GM12878 (cell line): ENCODE results near the gene RPL37. TPM values are rescaled to one million over a fixed set of nuclear protein-coding genes. Genes with fewer than 3 reads are reported as not detected.

ENCODE experiments used
- ATAC-seq: fragments of 200-7000 bp; cut with Tn5 transposase; 3 replicates; pipeline ENCODE4 v1.9.1; 2020; ENCODE audit warnings: mild to moderate bottlenecking, moderate library complexity
- BruUV-seq: library from RNA; stranded (reverse); fragments of 400-500 nt; replicated peaks from 2 replicates; lab custom pipeline; 2021; lab: Mats Ljungman, UMichigan
- CTCF ChIA-PET: fragments of 300-600 bp; sonication (Branson Sonifier 250); formaldehyde crosslinking; extraction: SDS; loops from one replicate; lab custom pipeline; 2021; ENCODE audit warnings: inconsistent platforms; lab: Yijun Ruan, JAX
- POLR2A ChIA-PET: fragments of 350-600 bp; formaldehyde crosslinking; extraction: SDS; loops from one replicate; lab custom pipeline; 2021; ENCODE audit warnings: inconsistent platforms; lab: Charles Lee
- RAD21 ChIA-PET: fragments of 300-600 bp; sonication (Branson Sonifier 250); formaldehyde crosslinking; loops from one replicate; lab custom pipeline; 2023; ENCODE audit warnings: antibody characterized with exemption; ENCODE audit not compliant: unreplicated experiment; lab: Charles Lee
- SMC1A ChIA-PET: fragments of 300-600 bp; sonication (Branson Sonifier 250); formaldehyde crosslinking; loops from one replicate; lab custom pipeline; 2023; ENCODE audit not compliant: unreplicated experiment, uncharacterized antibody; lab: Charles Lee
- DNase-seq: peaks from one replicate; pipeline ENCODE4 v3.0.0-alpha.2; 2011; ENCODE audit warnings: low read depth, low spot score
- FAIRE-seq: peaks from 3 replicates; lab custom pipeline; 2011; peaks lifted over from hg19 to GRCh38; lab: Jason Lieb, UNC
- H2AFZ ChIP-seq: 2 replicates; pipeline ENCODE4 v1.6.0; 2011; ENCODE audit warnings: low read depth, low read length, control low read depth; ENCODE audit not compliant: control insufficient read depth
- H3K27ac ChIP-seq: 2 replicates; pipeline ENCODE4 v1.5.1; 2011; ENCODE audit warnings: control low read depth; ENCODE audit not compliant: control insufficient read depth, insufficient read depth
- H3K27me3 ChIP-seq, 2 experiments: replicated peaks in 1 of 2; 2 replicates each; pipeline versions ENCODE4 v1.6.0 to v1.6.1; 2011; ENCODE audit warnings: low read length in 1 of 2; ENCODE audit not compliant: control insufficient read depth in 2 of 2, insufficient read depth in 2 of 2
- H3K36me3 ChIP-seq, 2 experiments: 2 replicates each; pipeline ENCODE4 v1.5.1; 2011; ENCODE audit warnings: low read length in 1 of 2; ENCODE audit not compliant: control insufficient read depth in 2 of 2, insufficient read depth in 2 of 2
- H3K4me1 ChIP-seq: 2 replicates; pipeline ENCODE4 v1.6.1; 2011; ENCODE audit warnings: mild to moderate bottlenecking, low read length, moderate library complexity, mixed read lengths; ENCODE audit not compliant: control insufficient read depth, insufficient read depth
- H3K4me2 ChIP-seq: 2 replicates; pipeline ENCODE4 v1.6.0; 2011; ENCODE audit warnings: control low read depth; ENCODE audit not compliant: control insufficient read depth, insufficient read depth
- H3K4me3 ChIP-seq: fragments of 200-600 bp; sonication (generic); 2 replicates; pipeline ENCODE4 v1.5.1; 2016
- H3K79me2 ChIP-seq: 2 replicates; pipeline ENCODE4 v1.6.0; 2011; ENCODE audit warnings: low read length; ENCODE audit not compliant: control insufficient read depth, insufficient read depth
- H3K9ac ChIP-seq: 2 replicates; pipeline ENCODE4 v1.8.0; 2011; ENCODE audit warnings: low read length, control low read depth, mixed read lengths; ENCODE audit not compliant: control insufficient read depth, insufficient read depth
- H3K9me3 ChIP-seq: replicated peaks from 3 replicates; pipeline ENCODE4 v1.5.1; 2011; ENCODE audit warnings: mild to moderate bottlenecking, low read length; ENCODE audit not compliant: control insufficient read depth, insufficient read depth
- H4K20me1 ChIP-seq: 2 replicates; pipeline ENCODE4 v1.6.0; 2011; ENCODE audit not compliant: control insufficient read depth, insufficient read depth
- ATF3 ChIP-seq: IDR thresholded peaks from 2 replicates; pipeline ENCODE4 v1.6.1; 2011; ENCODE audit warnings: low read depth, mild to moderate bottlenecking, low read length, moderate library complexity, borderline replicate concordance; ENCODE audit errors: extremely low read depth
- DPF2 ChIP-seq: fragments of 450-650 bp; IDR thresholded peaks from 2 replicates; pipeline ENCODE4 v1.6.1; 2017; ENCODE audit warnings: mild to moderate bottlenecking
- EGR1 ChIP-seq, 2 experiments: IDR thresholded peaks; 1 replicate in 1 of 2; 2 replicates in 1 of 2; pipeline ENCODE4 v1.6.1; 2011 to 2012; ENCODE audit warnings: low read depth in 2 of 2, low read length in 2 of 2, borderline replicate concordance in 1 of 2, mild to moderate bottlenecking in 1 of 2, moderate library complexity in 1 of 2
- ELK1 ChIP-seq: IDR thresholded peaks from 2 replicates; pipeline ENCODE4 v1.6.1; 2012; ENCODE audit warnings: low read depth, low read length, improper control_type of control experiment
- FOS ChIP-seq: IDR thresholded peaks from 3 replicates; pipeline ENCODE4 v1.6.1; 2011; ENCODE audit warnings: borderline replicate concordance; ENCODE audit not compliant: insufficient read length; ENCODE audit errors: extremely low read depth
- IKZF1 ChIP-seq: fragments of 450-650 bp; conservative IDR thresholded peaks from 2 replicates; pipeline ENCODE4 v1.6.1; 2017; ENCODE audit warnings: antibody characterized with exemption, mild to moderate bottlenecking
- KAT2A ChIP-seq: conservative IDR thresholded peaks from 2 replicates; pipeline ENCODE4 v1.6.1; 2011; ENCODE audit warnings: low read depth, low read length; ENCODE audit not compliant: control insufficient read depth
- POLR2A ChIP-seq: IDR thresholded peaks from 2 replicates; pipeline ENCODE4 v1.6.1; 2011; ENCODE audit warnings: low read depth, mild to moderate bottlenecking, low read length
- PRDM15 ChIP-seq: fragments of 450-650 bp; formaldehyde crosslinking; IDR thresholded peaks from 2 replicates; pipeline ENCODE4 v1.4.0; 2020; ENCODE audit warnings: mild to moderate bottlenecking, moderate library complexity
- RAD21 ChIP-seq: IDR thresholded peaks from 2 replicates; pipeline ENCODE4 v1.6.1; 2011; ENCODE audit warnings: mild to moderate bottlenecking, low read depth, low read length, moderate library complexity; ENCODE audit not compliant: insufficient read depth
- ZNF592 ChIP-seq: fragments of 450-650 bp; IDR thresholded peaks from 2 replicates; pipeline ENCODE4 v1.6.1; 2017; ENCODE audit warnings: mild to moderate bottlenecking, moderate library complexity
- WGBS: methylation state at CpG from one replicate; pipeline ENCODE4 v1.1.6; 2016; ENCODE audit warnings: low lambda C conversion rate; ENCODE audit not compliant: insufficient replicate concordance, insufficient coverage; ENCODE audit errors: missing lambda C conversion rate; 5-methylcytosine and 5-hydroxymethylcytosine counted together
- in situ Hi-C: fragments of 300-500 bp; cut with MboI; formaldehyde crosslinking; loops from 9 replicates; pipeline ENCODE4 v1.14.3; 2018; ENCODE audit warnings: mixed read lengths
- intact Hi-C: fragments of 100-400 bp; cut with micrococcal nuclease; formaldehyde crosslinking; loops from one replicate; pipeline ENCODE4 v1.14.2; 2022; ENCODE audit not compliant: unreplicated experiment
- polyA plus RNA-seq, 11 experiments: library from polyadenylated mRNA; depleted of rRNA in 4 of 11; unstranded in 6 of 11; stranded (reverse) in 5 of 11; fragments of >200 nt; fragmentation: Nextera tagmentation in 4 of 11; fragmentation: Illumina TruSeq in 1 of 11; extraction: Ambion mirVana in 4 of 11; extraction: Trizol in 1 of 11; gene quantifications; 1 replicate in 1 of 11; 2 replicates in 10 of 11; pipeline versions ENCODE4 v1.2.1 to v1.2.3, GENCODE V29; 2011 to 2016; ENCODE audit warnings: inconsistent platforms in 2 of 11, missing spikeins in 2 of 11, low read depth in 1 of 11
- total RNA-seq, 4 experiments: library from RNA; depleted of rRNA in 3 of 4; stranded (reverse); fragments of >200 nt in 3 of 4; fragmentation: Illumina TruSeq in 1 of 4; extraction: Trizol in 1 of 4; gene quantifications; 2 replicates each; pipeline versions ENCODE4 v1.2.1 to v1.2.3, GENCODE V29; 2013 to 2021

The RPL37 gene
- total and polyA plus RNA-seq, 10 of the 15 experiments (the other 5 are each of a cell fraction or from before 2014, with no cell fraction given), result 1,697 to 6,216 (median 3,013) TPM

GRCh38 chr5:40798801-40799210 lies 36.2 kb downstream of the RPL37 start (continued):
- TF ChIP-seq PRDM15 (CRISPR knock-in tag) (no peak), KAT2A (no peak), IKZF1 (no peak), FOS (no peak), EGR1 (IDR thresholded peaks at IDR 0.05; ENCODE audit: borderline replicate concordance in 1 of 2, low read depth in 2 of 2, low read length in 2 of 2) (no peak)

- no peaks in the 10 kb centered on the region for H3K4me1 ChIP-seq
- TF ChIP-seq ATF3, result no peak
- peak; percentile 58 for TF ChIP-seq DPF2
- TF ChIP-seq POLR2A, result peak; percentile 88
- TF ChIP-seq ZNF592, result no peak
- TF ChIP-seq ELK1, result no peak
- no peak for TF ChIP-seq RAD21
These were observed 36.8 kb downstream of the RPL37 start, which contains the start of gene PRKAA1 for GRCh38 chr5:40798012-40798800. Gene PRKAA1, minus strand, starts transcription at chr5:40798374. Its CDS starts 185 bp downstream, at chr5:40798189.

More at GRCh38 chr5:40798012-40798800, 36.8 kb downstream of the RPL37 start, which contains the start of gene PRKAA1:
- Histone ChIP-seq H3K9ac (peak within 1 kb of the TSS; percentile 79), H3K9me3 (no peaks in the 10 kb centered on the region), H3K79me2 (peaks cover 36% of the 10 kb centered on the region), H2AFZ (peak within 1 kb of the TSS; percentile 99), H3K4me2 (peak within 1 kb of the TSS; percentile 98), H3K27ac (no peak within 1 kb of the TSS; the same call in none of the 2 replicates), H3K4me3 (peak within 1 kb of the TSS; percentile 84), H4K20me1 (no peaks in the 10 kb centered on the region), H3K36me3 (no peaks in the 10 kb centered on the region), H3K27me3 (peaks cover 0 to 1% of the 10 kb centered on the region in 2 experiments; a peak in 1 of 4 replicates)
- in situ Hi-C loops (no loop called here), intact Hi-C loops (loop anchor here (1.0 kb wide), 1 partner anchor 43 kb away; the partner anchor contains the start of gene TTC33)
- ChIA-PET RAD21 (no interaction called here), POLR2A (interaction anchor here (0.6 kb wide), 2 partner anchors 42 to 1036 kb away, joined by 3 to 4 read pairs; no protein-coding TSS in a partner anchor), CTCF (interaction anchor here (0.6 to 1.3 kb wide), 3 partner anchors 10 to 40 kb away, joined by 3 read pairs; no protein-coding TSS in a partner anchor), SMC1A (interaction anchor here (0.7 kb wide), 1 partner anchor 35 kb away, joined by 4 read pairs; no protein-coding TSS in a partner anchor)
- no peak for FAIRE-seq
- BruUV-seq, result no TSS peak
- ATAC-seq, result peak; percentile 95
- peak; percentile 20 for DNase-seq
- 1% methylated on average over 58 of the region's 70 CpGs for WGBS
